IMR-90 (cell line): Measurements from ENCODE around the gene COL13A1. TPM values are rescaled to one million over a fixed set of nuclear protein-coding genes. Genes with fewer than 3 reads are reported as not detected.

ENCODE experiments used
- ATAC-seq: fragments of 200-7000 bp; cut with Tn5 transposase; 2 replicates; pipeline ENCODE4 v1.9.1; 2020; ENCODE audit warnings: low read depth, mild to moderate bottlenecking, moderate library complexity
- BruUV-seq: library from RNA; stranded (reverse); fragments of 400-500 nt; replicated peaks from 2 replicates; lab custom pipeline; 2021; lab: Mats Ljungman, UMichigan
- CTCF ChIA-PET: fragments of 300-600 bp; formaldehyde crosslinking; extraction: SDS; loops from one replicate; lab custom pipeline; 2021; ENCODE audit warnings: antibody characterized with exemption; lab: Yijun Ruan, JAX
- POLR2A ChIA-PET: fragments of 300-600 bp; sonication (Branson Sonifier 250); formaldehyde crosslinking; loops from one replicate; lab custom pipeline; 2022; ENCODE audit warnings: antibody characterized with exemption; ENCODE audit not compliant: unreplicated experiment; lab: Charles Lee
- DNase-seq: peaks from one replicate; pipeline ENCODE4 v3.0.0; 2013
- H2AFZ ChIP-seq: replicated peaks from 2 replicates; pipeline ENCODE3; 2013; ENCODE audit warnings: low read length, mild to moderate bottlenecking; ENCODE audit not compliant: poor library complexity
- H2AK5ac ChIP-seq: 2 replicates; pipeline ENCODE4 v1.6.1; 2013; ENCODE audit warnings: low read depth, low read length, inconsistent platforms
- H2AK9ac ChIP-seq: replicated peaks from 2 replicates; pipeline ENCODE3; 2013; ENCODE audit warnings: mild to moderate bottlenecking, low read depth, low read length, moderate library complexity; ENCODE audit not compliant: poor library complexity
- H2BK120ac ChIP-seq: 2 replicates; pipeline ENCODE4 v1.6.1; 2013; ENCODE audit warnings: low read depth, low read length, inconsistent platforms
- H2BK15ac ChIP-seq: 3 replicates; pipeline ENCODE4 v1.6.1; 2013; ENCODE audit warnings: low read depth, low read length, inconsistent platforms
- H2BK20ac ChIP-seq: 2 replicates; pipeline ENCODE4 v1.6.1; 2013; ENCODE audit warnings: low read depth, mild to moderate bottlenecking, inconsistent platforms, low read length, moderate library complexity
- H2BK5ac ChIP-seq: 2 replicates; pipeline ENCODE4 v1.6.1; 2013; ENCODE audit warnings: mild to moderate bottlenecking, low read depth, low read length, inconsistent platforms; ENCODE audit not compliant: poor library complexity, severe bottlenecking
- H3K14ac ChIP-seq: replicated peaks from 2 replicates; pipeline ENCODE4 v1.6.1; 2013; ENCODE audit warnings: low read depth, low read length, inconsistent platforms
- H3K18ac ChIP-seq: 2 replicates; pipeline ENCODE4 v1.6.1; 2013; ENCODE audit warnings: low read depth, low read length, control low read depth
- H3K23ac ChIP-seq: 2 replicates; pipeline ENCODE4 v1.6.1; 2013; ENCODE audit warnings: low read depth, low read length, inconsistent platforms
- H3K27ac ChIP-seq: 2 replicates; pipeline ENCODE4 v1.5.1; 2013; ENCODE audit warnings: mild to moderate bottlenecking, control low read depth, low read length; ENCODE audit not compliant: insufficient read depth
- H3K27me3 ChIP-seq: 2 replicates; pipeline ENCODE4 v1.6.1; 2013; ENCODE audit warnings: low read length; ENCODE audit not compliant: control insufficient read depth, insufficient read depth
- H3K36me3 ChIP-seq: 2 replicates; pipeline ENCODE4 v1.6.1; 2013; ENCODE audit warnings: low read length, mixed read lengths; ENCODE audit not compliant: control insufficient read depth, insufficient read depth
- H3K4ac ChIP-seq: 2 replicates; pipeline ENCODE4 v1.6.1; 2013; ENCODE audit warnings: low read depth, low read length, inconsistent platforms
- H3K4me1 ChIP-seq: 2 replicates; pipeline ENCODE4 v1.6.1; 2013; ENCODE audit warnings: low read length, mixed read lengths; ENCODE audit not compliant: control insufficient read depth, insufficient read depth
- H3K4me2 ChIP-seq: 2 replicates; pipeline ENCODE4 v1.6.1; 2013; ENCODE audit warnings: low read depth, mild to moderate bottlenecking, control low read depth, low read length, moderate library complexity
- H3K4me3 ChIP-seq: 2 replicates; pipeline ENCODE4 v1.5.1; 2013; ENCODE audit warnings: low read depth, mild to moderate bottlenecking, control low read depth, low read length, moderate library complexity; ENCODE audit not compliant: insufficient read depth
- H3K56ac ChIP-seq: 2 replicates; pipeline ENCODE4 v1.6.1; 2013; ENCODE audit warnings: low read length, inconsistent platforms; ENCODE audit not compliant: insufficient read depth; ENCODE audit errors: extremely low read depth
- H3K79me1 ChIP-seq, 2 experiments: 2 replicates each; pipeline ENCODE4 v1.6.1; 2013; ENCODE audit warnings: low read length in 2 of 2, inconsistent platforms in 1 of 2, low read depth in 1 of 2
- H3K9ac ChIP-seq: 2 replicates; pipeline ENCODE4 v1.6.1; 2013; ENCODE audit warnings: low read depth, low read length, control low read depth
- H3K9me1 ChIP-seq: 2 replicates; pipeline ENCODE4 v1.6.1; 2013; ENCODE audit warnings: low read length, inconsistent platforms; ENCODE audit not compliant: insufficient read depth
- H3K9me3 ChIP-seq: 2 replicates; pipeline ENCODE4 v1.6.1; 2013; ENCODE audit warnings: low read length; ENCODE audit not compliant: control insufficient read depth, insufficient read depth
- H4K20me1 ChIP-seq: 2 replicates; pipeline ENCODE4 v1.6.1; 2013; ENCODE audit warnings: low read length, inconsistent platforms; ENCODE audit not compliant: insufficient read depth
- H4K5ac ChIP-seq: 2 replicates; pipeline ENCODE4 v1.6.1; 2013; ENCODE audit warnings: mild to moderate bottlenecking, low read depth, low read length, control low read depth
- H4K8ac ChIP-seq, 2 experiments: 2 replicates each; pipeline ENCODE4 v1.6.1; 2013; ENCODE audit warnings: low read depth in 2 of 2, low read length in 2 of 2, control low read depth in 1 of 2, inconsistent platforms in 1 of 2
- H4K91ac ChIP-seq: 2 replicates; pipeline ENCODE4 v1.6.1; 2013; ENCODE audit warnings: low read depth, low read length, inconsistent platforms; ENCODE audit not compliant: insufficient read depth
- BHLHE40 ChIP-seq: fragments of 150-350 bp; IDR thresholded peaks from 2 replicates; pipeline ENCODE4 v1.6.1; 2016; ENCODE audit warnings: mild to moderate bottlenecking, low read depth, low read length
- CHD1 ChIP-seq: IDR thresholded peaks from 2 replicates; pipeline ENCODE4 v1.6.1; 2012; ENCODE audit warnings: low read depth, low read length, improper control_type of control experiment
- FOS ChIP-seq: fragments of 150-350 bp; IDR thresholded peaks from 2 replicates; pipeline ENCODE4 v1.6.1; 2016; ENCODE audit warnings: low read depth, low read length
- MAZ ChIP-seq: IDR thresholded peaks from 2 replicates; pipeline ENCODE4 v1.6.1; 2012; ENCODE audit warnings: low read depth, mild to moderate bottlenecking, low read length, improper control_type of control experiment, moderate library complexity, borderline replicate concordance
- NFE2L2 ChIP-seq: fragments of 150-350 bp; IDR thresholded peaks from 2 replicates; pipeline ENCODE4 v1.6.1; 2016; ENCODE audit warnings: low read depth, mild to moderate bottlenecking, low read length
- POLR2A ChIP-seq: IDR thresholded peaks from 2 replicates; pipeline ENCODE4 v1.6.1; 2012; ENCODE audit warnings: mild to moderate bottlenecking, low read depth, low read length
- RAD21 ChIP-seq: IDR thresholded peaks from 2 replicates; pipeline ENCODE4 v1.6.1; 2012; ENCODE audit warnings: low read length, improper control_type of control experiment
- RCOR1 ChIP-seq: IDR thresholded peaks from 2 replicates; pipeline ENCODE4 v1.6.1; 2012; ENCODE audit warnings: mild to moderate bottlenecking, low read length, improper control_type of control experiment; ENCODE audit not compliant: insufficient replicate concordance
- RFX5 ChIP-seq: IDR thresholded peaks from 2 replicates; pipeline ENCODE4 v1.8.0; 2012; ENCODE audit warnings: low read depth, mild to moderate bottlenecking, low read length, moderate library complexity
- WGBS, 2 experiments: methylation state at CpG; one replicate each; pipeline versions ENCODE4 v1.1.5 to v1.1.7; 2013; ENCODE audit warnings: missing lambda C conversion rate in 2 of 2; ENCODE audit not compliant: insufficient read length in 1 of 2; ENCODE audit errors: extremely low coverage in 2 of 2; 5-methylcytosine and 5-hydroxymethylcytosine counted together
- dilution Hi-C: fragments of 300-500 bp; cut with HindIII; formaldehyde crosslinking; loops from one replicate; pipeline ENCODE4 v1.14.3; 2018; ENCODE audit warnings: low sequenced_read_pairs; ENCODE audit not compliant: unreplicated experiment
- in situ Hi-C: fragments of 300-500 bp; cut with MboI; formaldehyde crosslinking; loops from 3 replicates; pipeline ENCODE4 v1.14.3; 2019; ENCODE audit warnings: low sequenced_read_pairs, inconsistent platforms, mixed read lengths
- intact Hi-C: fragments of 100-400 bp; cut with micrococcal nuclease; formaldehyde crosslinking; loops from 2 replicates; pipeline ENCODE4 v1.10.0; 2022
- polyA plus RNA-seq, 3 experiments: library from polyadenylated mRNA; depleted of rRNA; stranded (reverse); fragments of >200 nt; gene quantifications; 2 replicates each; pipeline ENCODE4 v1.2.3, GENCODE V29; 2012; ENCODE audit warnings: low replicate concordance in 1 of 3
- total RNA-seq: library from RNA; depleted of rRNA; stranded (reverse); fragments of >200 nt; gene quantifications from 2 replicates; pipeline ENCODE4 v1.2.3, GENCODE V29; 2012
- TF ChIP-seq, protein P1 (sequence below): conservative IDR thresholded peaks from 2 replicates; pipeline ENCODE4 v1.5.1; 2012; ENCODE audit warnings: mild to moderate bottlenecking, low read depth, low read length, improper control_type of control experiment

Gene COL13A1
- total and polyA plus RNA-seq, 2 of the 4 experiments (the other 2 are of a cell fraction) = 12.2 to 31.3 TPM

- Histone ChIP-seq H2AFZ (no peak overlapping the region), H3K4ac (no peak overlapping the region), H2BK5ac (no peak overlapping the region), H3K18ac (no peak overlapping the region), H3K79me1 (no peaks in the 10 kb centered on the region), H3K4me1 (no peaks in the 10 kb centered on the region; the same call in 1 of the 2 replicates), H3K14ac (no peak overlapping the region), H3K9me1 (peaks cover 5% of the 10 kb centered on the region), H2AK5ac (no peak overlapping the region), H4K5ac (no peak overlapping the region), H3K27me3 (no peaks in the 10 kb centered on the region), H3K9me3 (no peaks in the 10 kb centered on the region), H3K4me2 (no peak overlapping the region), H2AK9ac (no peak overlapping the region), H4K8ac (no peak overlapping the region), H2BK20ac (no peak overlapping the region), H3K9ac (no peak overlapping the region), H4K20me1 (no peaks in the 10 kb centered on the region), H3K56ac (no peak overlapping the region), H4K91ac (no peak overlapping the region), H3K4me3 (no peak overlapping the region), H3K23ac (no peak overlapping the region), H2BK120ac (no peak overlapping the region), H2BK15ac (no peak overlapping the region), H3K27ac (no peak overlapping the region), H3K36me3 (no peaks in the 10 kb centered on the region; the same call in 1 of the 2 replicates)
- ATAC-seq (no peak), DNase-seq (no peak)
- dilution Hi-C loops (no loop called here), in situ Hi-C loops (loop anchor here (25.0 kb wide), 1 partner anchor 396 kb away; no protein-coding TSS in a partner anchor), intact Hi-C loops (no loop called here)
- WGBS, 2 experiments = 83% methylated on average over 3 of the region's 6 CpGs; no CpG with 5 or more reads in 1 of the 2 experiments
- BruUV-seq = no TSS peak
- POLR2A ChIA-PET = no interaction called here
- CTCF ChIA-PET = no interaction called here
- TF ChIP-seq RCOR1 (no peak), RFX5 (no peak), POLR2A (no peak), CHD1 (no peak), MAZ (no peak), NFE2L2 (no peak), BHLHE40 (no peak), RAD21 (no peak), FOS (no peak)
- TF ChIP-seq, protein P1, sequence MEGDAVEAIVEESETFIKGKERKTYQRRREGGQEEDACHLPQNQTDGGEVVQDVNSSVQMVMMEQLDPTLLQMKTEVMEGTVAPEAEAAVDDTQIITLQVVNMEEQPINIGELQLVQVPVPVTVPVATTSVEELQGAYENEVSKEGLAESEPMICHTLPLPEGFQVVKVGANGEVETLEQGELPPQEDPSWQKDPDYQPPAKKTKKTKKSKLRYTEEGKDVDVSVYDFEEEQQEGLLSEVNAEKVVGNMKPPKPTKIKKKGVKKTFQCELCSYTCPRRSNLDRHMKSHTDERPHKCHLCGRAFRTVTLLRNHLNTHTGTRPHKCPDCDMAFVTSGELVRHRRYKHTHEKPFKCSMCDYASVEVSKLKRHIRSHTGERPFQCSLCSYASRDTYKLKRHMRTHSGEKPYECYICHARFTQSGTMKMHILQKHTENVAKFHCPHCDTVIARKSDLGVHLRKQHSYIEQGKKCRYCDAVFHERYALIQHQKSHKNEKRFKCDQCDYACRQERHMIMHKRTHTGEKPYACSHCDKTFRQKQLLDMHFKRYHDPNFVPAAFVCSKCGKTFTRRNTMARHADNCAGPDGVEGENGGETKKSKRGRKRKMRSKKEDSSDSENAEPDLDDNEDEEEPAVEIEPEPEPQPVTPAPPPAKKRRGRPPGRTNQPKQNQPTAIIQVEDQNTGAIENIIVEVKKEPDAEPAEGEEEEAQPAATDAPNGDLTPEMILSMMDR = no peak
Observed at GRCh38 chr10:69908124-69908523, 106.4 kb downstream of the COL13A1 start.
